GM21529 (cell line): ENCODE results near the gene UNC5C.

Experiments used
- ATAC-seq: cut with Tn5 transposase; IDR thresholded peaks from one replicate; pipeline ENCODE4 v1.9.1; 2021; ENCODE audit not compliant: unreplicated experiment

The UNC5C gene

GRCh38 chr4:95522682-95523530 is 25.9 kb downstream of the UNC5C start:
- ATAC-seq, result no peak

DNA sequence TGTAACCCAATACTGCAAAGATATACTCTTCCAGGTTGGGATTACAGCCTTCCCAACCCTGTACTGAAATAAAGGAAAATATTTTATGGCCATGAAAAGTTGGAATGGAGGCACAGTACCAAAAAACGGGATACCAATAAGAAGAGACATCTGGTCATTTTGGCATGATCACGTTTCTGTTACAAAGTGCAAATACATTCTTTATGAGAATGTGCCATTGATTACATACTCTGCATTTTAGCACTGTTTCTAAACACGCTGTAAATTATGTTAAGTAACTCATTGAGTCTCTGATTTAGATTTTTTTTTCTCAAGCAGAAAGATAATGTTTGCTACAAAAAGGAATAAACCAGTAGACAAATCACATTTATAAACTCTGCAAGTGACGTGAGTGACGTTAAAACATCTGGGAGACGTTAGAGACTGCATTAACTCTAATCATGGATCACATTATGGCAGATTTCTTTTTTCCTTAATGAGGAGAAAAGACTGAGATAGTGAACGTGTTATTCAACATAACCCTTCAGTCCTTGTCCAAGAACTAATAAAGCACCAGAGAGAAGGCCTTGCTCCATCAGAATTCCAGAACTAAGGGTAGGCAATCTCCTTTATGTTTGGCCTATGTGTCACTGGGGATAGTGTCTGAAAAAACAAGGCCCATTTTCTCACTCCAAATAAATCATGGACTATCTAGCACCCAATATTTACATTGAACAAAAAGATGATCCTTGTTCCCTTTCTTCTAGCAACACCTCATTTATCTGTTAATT is 31.0 kb downstream of the UNC5C start:
- ATAC-seq, result no peak

DNA sequence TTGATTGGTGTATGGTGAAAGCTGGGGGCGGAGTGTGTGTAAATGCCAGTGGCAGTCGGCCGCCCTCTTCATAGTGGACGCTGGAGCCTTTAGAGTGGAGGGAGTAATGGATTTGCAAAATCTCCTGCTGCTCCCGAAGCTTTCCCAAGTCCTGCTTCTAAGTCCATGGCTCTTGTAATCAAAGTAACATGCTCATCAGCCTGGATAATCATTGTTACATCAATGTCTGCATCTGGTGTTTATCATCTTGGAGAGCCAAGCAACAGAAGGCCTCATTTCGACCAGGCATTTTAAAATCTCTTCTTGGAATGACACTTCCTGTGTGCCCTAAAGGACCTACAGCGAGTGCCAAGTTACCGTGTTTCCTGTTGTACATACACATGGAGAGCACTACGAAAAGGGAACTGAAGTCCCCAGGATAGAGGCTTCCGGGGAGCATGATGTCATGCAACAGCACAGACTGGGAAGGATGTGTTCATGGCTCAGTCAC is 32.2 kb downstream of the UNC5C start:
- no peak for ATAC-seq

GRCh38 chr4:95515589-95515988 is 33.2 kb downstream of the UNC5C start:
- ATAC-seq, result no peak

DNA sequence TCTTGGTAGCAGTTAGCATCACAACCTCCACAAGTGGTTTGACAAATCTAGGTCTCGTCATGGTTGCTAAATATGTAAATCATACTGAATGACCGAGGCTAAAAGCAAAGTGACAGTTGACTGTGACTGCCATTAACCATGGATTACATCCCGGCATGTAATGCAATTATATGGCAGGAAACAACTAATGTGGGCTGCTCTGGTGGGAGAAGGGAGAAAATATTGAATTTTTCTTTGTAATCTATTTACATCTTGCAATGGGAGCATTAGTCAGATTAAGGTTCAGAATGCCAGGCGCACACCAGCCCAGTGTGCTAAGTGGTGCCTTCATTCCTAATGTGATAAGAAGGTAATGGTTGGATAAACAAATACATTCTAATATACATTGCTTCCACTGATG is 35.8 kb downstream of the UNC5C start:
- no peak for ATAC-seq

DNA sequence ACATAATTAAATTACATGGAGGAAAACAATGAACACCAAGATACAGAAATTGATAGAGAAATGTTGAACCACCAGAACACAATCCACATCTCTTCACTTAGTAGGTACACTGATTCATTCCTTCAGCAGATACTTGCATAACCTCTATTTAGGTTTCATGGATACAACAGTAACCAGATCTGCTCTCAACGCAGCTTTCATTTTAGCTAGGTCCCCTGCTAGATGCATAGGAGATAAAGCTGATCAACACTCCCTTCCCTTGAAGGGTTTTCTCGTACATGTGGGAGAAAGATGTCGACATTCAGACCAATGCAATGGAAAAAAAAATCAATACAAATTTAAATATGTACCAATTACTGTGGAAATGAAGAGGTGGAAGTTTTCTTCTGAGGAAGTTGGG is 37.3 kb downstream of the UNC5C start:
- no peak for ATAC-seq

- ATAC-seq, result no peak
Observed at GRCh38 chr4:95510877-95511276, 37.9 kb downstream of the UNC5C start.

DNA sequence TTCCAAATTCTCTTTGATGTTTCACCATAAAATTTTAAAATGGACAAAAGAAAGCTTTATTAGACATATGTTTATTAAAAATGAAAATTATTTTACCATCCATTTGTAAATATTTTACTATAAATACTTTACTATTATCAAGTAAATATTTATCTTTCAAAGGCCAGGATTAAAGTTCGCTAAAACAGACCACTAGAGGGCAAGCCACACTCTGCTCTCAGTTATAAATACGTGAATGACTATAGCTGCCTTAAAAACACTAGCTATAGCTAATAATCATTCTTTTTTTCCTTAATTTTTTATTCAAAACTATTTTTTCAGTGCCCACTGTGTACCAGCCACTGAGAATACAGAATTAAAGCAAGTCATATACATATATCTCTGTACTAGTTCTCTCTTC is 38.6 kb downstream of the UNC5C start:
- ATAC-seq, result peak; percentile 47

DNA sequence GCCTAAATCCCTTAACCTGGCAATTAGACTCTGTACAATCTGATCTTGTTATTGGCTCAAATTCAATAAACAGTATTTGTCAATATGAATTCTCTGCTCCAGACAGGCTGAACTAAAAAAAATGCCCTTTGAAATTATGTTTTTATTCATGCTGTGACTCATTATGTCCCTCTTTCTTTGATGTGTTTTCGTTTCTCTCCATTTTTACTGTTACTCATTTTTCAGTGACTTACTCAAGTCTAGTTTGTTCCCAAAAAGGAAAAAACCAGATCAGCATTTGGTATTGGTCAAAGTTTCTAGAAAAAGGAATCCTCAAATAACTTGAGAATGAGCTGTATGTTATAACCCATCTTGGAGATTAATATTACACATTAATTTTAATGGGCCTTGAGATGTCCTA is 40.4 kb downstream of the UNC5C start:
- no peak for ATAC-seq

DNA sequence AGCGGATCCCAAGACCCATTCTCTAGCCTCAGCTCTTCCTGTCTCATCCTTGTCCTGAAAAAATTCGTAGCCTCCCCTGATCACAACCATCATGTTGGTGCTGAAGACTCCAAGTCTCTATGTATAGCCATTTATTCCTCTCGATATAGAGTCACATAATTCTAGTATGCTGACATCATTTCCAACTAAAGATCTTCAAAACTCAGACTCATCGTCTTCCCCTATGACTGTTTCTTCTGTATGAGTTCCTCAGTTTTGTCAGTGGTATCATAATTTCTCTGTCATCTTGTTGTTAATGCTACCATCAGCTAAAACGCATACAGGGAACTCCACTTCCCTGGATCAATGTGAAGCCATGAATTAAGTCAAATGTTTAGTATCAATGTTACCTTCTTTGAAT is 41.2 kb downstream of the UNC5C start:
- no peak for ATAC-seq

GRCh38 chr4:95507147-95507546 is 41.6 kb downstream of the UNC5C start:
- ATAC-seq, result no peak

DNA sequence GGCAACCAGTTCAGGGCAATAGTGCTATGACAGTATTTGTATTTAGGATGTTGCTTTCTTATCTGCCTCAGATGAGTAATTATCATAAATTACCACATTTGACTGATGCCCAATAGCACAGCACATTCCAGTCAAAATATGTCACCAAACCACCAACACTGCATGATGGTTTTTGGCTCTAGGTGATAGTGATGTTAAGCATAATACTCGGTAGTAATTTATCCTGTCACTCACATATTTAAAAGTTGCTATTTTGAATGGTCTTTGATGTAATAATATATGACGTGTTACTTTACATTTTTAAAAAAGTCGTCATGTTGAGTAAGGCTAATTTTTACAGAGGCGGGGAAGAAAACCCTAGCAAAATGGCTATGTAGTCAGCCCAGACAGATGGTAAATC is 42.5 kb downstream of the UNC5C start:
- no peak for ATAC-seq

DNA sequence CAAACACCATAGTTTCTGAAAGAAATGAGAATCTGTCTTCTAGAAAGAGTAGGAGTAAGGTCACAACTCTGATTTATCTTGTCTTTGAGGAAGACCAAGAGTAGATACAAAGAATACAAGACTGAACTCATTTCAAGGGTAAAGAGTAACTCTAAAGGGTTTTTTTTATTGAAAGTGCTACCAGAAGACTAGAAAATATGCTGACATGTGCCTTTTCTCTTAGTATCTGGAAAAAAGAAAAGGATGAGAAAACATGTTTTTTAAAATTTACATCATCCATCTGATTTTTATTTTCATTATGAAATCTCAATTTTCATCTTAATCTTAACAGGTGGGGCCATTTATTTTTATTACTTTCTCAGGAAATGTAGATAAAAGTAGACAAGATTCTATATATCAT is 43.0 kb downstream of the UNC5C start:
- no peak for ATAC-seq

- ATAC-seq, result no peak
Observed at GRCh38 chr4:95505151-95505550, 43.6 kb downstream of the UNC5C start.

DNA sequence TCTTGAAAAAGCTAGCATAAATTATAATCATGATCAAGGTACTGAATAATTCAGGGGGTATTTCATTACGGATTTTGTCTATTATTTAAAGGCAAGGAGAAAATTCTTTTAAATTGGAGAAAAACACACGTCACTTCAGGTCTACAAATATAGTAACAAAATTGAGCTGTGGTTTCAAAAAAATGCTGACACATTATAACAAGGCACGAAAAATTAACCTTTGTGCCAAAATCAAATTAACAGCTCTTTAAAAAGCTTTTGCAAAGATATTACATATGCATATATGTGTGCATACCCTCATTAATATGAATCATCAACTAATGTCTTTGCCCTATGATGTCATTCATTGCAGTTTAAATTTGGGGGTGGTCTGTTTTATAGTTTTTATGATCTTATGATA is 44.3 kb downstream of the UNC5C start:
- no peak for ATAC-seq

DNA sequence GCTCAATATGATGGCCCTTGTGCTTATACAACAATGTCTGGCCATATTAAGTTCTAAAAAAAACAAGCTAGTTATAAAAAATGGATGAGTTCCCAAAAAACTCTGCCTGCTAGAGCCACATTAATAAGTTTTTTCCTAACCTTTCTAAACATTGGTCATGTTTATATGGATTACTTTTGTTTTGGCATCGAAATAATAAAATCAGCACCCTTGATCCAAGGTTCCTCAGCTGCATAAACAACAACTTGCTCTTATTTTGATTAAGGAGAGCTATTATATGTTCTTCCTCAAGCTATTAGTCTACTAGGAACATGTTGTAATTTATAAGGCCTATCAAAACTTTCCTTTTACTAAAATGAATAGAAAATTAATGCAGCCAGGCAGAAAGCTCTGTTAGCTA is 48.4 kb downstream of the UNC5C start:
- ATAC-seq, result no peak

- no peak for ATAC-seq
Observed at GRCh38 chr4:95499291-95499696, 49.5 kb downstream of the UNC5C start.

- no peak for ATAC-seq
Observed at GRCh38 chr4:95494186-95494585, 54.6 kb downstream of the UNC5C start.

DNA sequence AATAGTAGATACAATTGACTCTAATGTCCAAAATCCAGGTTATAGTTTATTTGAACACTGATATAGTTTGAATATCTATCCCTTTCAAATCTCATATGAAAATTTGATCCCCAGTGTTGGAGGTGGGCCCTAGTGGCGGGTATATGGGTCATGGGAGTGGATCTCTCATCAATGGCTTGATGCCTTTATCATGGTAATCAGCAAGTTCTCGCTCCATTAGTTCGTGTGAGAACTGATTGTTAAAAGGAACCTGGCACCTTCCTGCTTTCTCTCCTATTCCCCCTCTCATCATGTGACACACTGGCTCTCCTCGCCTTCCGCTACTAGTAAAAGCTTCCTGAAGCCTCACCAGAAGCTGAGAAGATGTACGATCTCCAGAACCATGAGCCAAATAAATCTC is 70.1 kb downstream of the UNC5C start:
- ATAC-seq, result no peak

GRCh38 chr4:95476121-95476520 is 72.7 kb downstream of the UNC5C start:
- no peak for ATAC-seq

GRCh38 chr4:95472534-95472933 is 76.2 kb downstream of the UNC5C start:
- ATAC-seq, result no peak

- ATAC-seq, result no peak
Observed at GRCh38 chr4:95470622-95471021, 78.2 kb downstream of the UNC5C start.
